H1 (cell line): ENCODE measurements around the gene GRAMD1B. TPM values are rescaled to one million over a fixed set of nuclear protein-coding genes. Genes with fewer than 3 reads are reported as not detected.

ENCODE experiments used
- CTCF ChIA-PET: fragments of 300-600 bp; sonication (Branson Sonifier 250); formaldehyde crosslinking; loops from one replicate; lab custom pipeline; 2021; ENCODE audit not compliant: partially characterized antibody; lab: Charles Lee
- POLR2A ChIA-PET: fragments of 300-600 bp; sonication (Branson Sonifier 250); formaldehyde crosslinking; loops from one replicate; lab custom pipeline; 2021; ENCODE audit warnings: inconsistent platforms; ENCODE audit not compliant: partially characterized antibody; lab: Charles Lee
- DNase-seq, 2 experiments: peaks; one replicate each; pipeline versions ENCODE4 v3.0.0 to v3.0.0-alpha.2; 2010 to 2022; ENCODE audit warnings: low spot score in 2 of 2, low read depth in 1 of 2, mixed read lengths in 1 of 2
- FAIRE-seq: peaks from 2 replicates; lab custom pipeline; 2011; peaks lifted over from hg19 to GRCh38; lab: Jason Lieb, UNC
- H2AFZ ChIP-seq: 2 replicates; pipeline ENCODE4 v1.8.1; 2012; ENCODE audit warnings: low read length, inconsistent platforms
- H2AK5ac ChIP-seq: 2 replicates; pipeline ENCODE4 v1.6.1; 2013; ENCODE audit warnings: low read depth, low read length
- H2BK120ac ChIP-seq: replicated peaks from 2 replicates; pipeline ENCODE3; 2013; ENCODE audit warnings: low read depth, low read length, inconsistent platforms
- H2BK12ac ChIP-seq: 2 replicates; pipeline ENCODE4 v1.6.1; 2013; ENCODE audit warnings: low read depth, low read length
- H2BK15ac ChIP-seq: 2 replicates; pipeline ENCODE4 v1.6.1; 2013; ENCODE audit warnings: low read length
- H2BK20ac ChIP-seq: 2 replicates; pipeline ENCODE4 v1.6.1; 2013; ENCODE audit warnings: low read length
- H2BK5ac ChIP-seq: 2 replicates; pipeline ENCODE4 v1.6.1; 2013; ENCODE audit warnings: low read depth, low read length
- H3K14ac ChIP-seq: 2 replicates; pipeline ENCODE4 v1.6.1; 2013; ENCODE audit warnings: inconsistent platforms; ENCODE audit not compliant: insufficient read length
- H3K18ac ChIP-seq: 2 replicates; pipeline ENCODE4 v1.6.1; 2013; ENCODE audit warnings: low read length; ENCODE audit errors: extremely low read depth
- H3K23ac ChIP-seq: 2 replicates; pipeline ENCODE4 v1.6.1; 2013; ENCODE audit warnings: inconsistent platforms; ENCODE audit not compliant: insufficient read length
- H3K23me2 ChIP-seq: 2 replicates; pipeline ENCODE4 v1.6.1; 2013; ENCODE audit warnings: low read depth, low read length
- H3K27ac ChIP-seq: 2 replicates; pipeline ENCODE4 v1.6.1; 2011; ENCODE audit warnings: low read depth, low read length, inconsistent platforms
- H3K27me3 ChIP-seq, 4 experiments: replicated peaks in 1 of 4; 1 replicate in 1 of 4; 2 replicates in 3 of 4; pipeline versions ENCODE4 v1.6.1 to v1.8.1; 2011 to 2013; ENCODE audit warnings: low read length in 3 of 4, mild to moderate bottlenecking in 3 of 4, inconsistent platforms in 2 of 4, mixed read lengths in 2 of 4, moderate library complexity in 1 of 4; ENCODE audit not compliant: control insufficient read depth in 3 of 4, insufficient read depth in 3 of 4; ENCODE audit errors: extremely low read depth in 1 of 4
- H3K36me3 ChIP-seq, 4 experiments: 2 replicates each; pipeline versions ENCODE4 v1.6.1 to v1.8.1; 2011 to 2013; ENCODE audit warnings: mild to moderate bottlenecking in 4 of 4, low read length in 3 of 4, moderate library complexity in 2 of 4, control low read depth in 1 of 4, inconsistent platforms in 1 of 4; ENCODE audit not compliant: insufficient read depth in 4 of 4, control insufficient read depth in 2 of 4
- H3K4ac ChIP-seq: replicated peaks from 2 replicates; pipeline ENCODE3; 2013; ENCODE audit warnings: low read length, low read depth, mixed read lengths, inconsistent platforms; ENCODE audit not compliant: insufficient read length
- H3K4me1 ChIP-seq, 4 experiments: replicated peaks in 1 of 4; 1 replicate in 1 of 4; 2 replicates in 3 of 4; pipeline versions ENCODE4 v1.6.1 to v1.8.1; 2011 to 2013; ENCODE audit warnings: low read length in 3 of 4, inconsistent platforms in 2 of 4, mixed read lengths in 1 of 4; ENCODE audit not compliant: insufficient read depth in 4 of 4, control insufficient read depth in 3 of 4
- H3K4me2 ChIP-seq, 2 experiments: 2 replicates each; pipeline versions ENCODE4 v1.6.1 to v1.8.1; 2011 to 2013; ENCODE audit warnings: low read depth in 2 of 2, low read length in 2 of 2, control low read depth in 1 of 2, inconsistent platforms in 1 of 2, mild to moderate bottlenecking in 1 of 2; ENCODE audit not compliant: insufficient read depth in 1 of 2
- H3K4me3 ChIP-seq, 4 experiments: fragments of 200-600, 300-600 bp in 1 of 4; sonication (generic), shearing (Covaris generic), sonication (Bioruptor Twin) in 1 of 4; 2 replicates each; pipeline versions ENCODE4 v1.5.1 to v1.8.1; 2011 to 2016; ENCODE audit warnings: low read length in 4 of 4, low read depth in 3 of 4, control low read depth in 2 of 4, inconsistent platforms in 2 of 4, mild to moderate bottlenecking in 2 of 4, mixed read lengths in 1 of 4, moderate library complexity in 1 of 4; ENCODE audit not compliant: insufficient read depth in 2 of 4; ENCODE audit errors: extremely low read depth in 1 of 4
- H3K56ac ChIP-seq: replicated peaks from 2 replicates; pipeline ENCODE3; 2013; ENCODE audit warnings: low read depth, mild to moderate bottlenecking, mixed read lengths, low read length, inconsistent platforms; ENCODE audit not compliant: insufficient read length
- H3K79me1 ChIP-seq: 2 replicates; pipeline ENCODE4 v1.6.1; 2013; ENCODE audit warnings: low read depth, low read length, control low read depth
- H3K79me2 ChIP-seq, 2 experiments: 2 replicates each; pipeline versions ENCODE4 v1.6.1 to v1.8.1; 2012 to 2013; ENCODE audit warnings: low read length in 2 of 2, mild to moderate bottlenecking in 2 of 2, inconsistent platforms in 1 of 2; ENCODE audit not compliant: insufficient read depth in 2 of 2, control insufficient read depth in 1 of 2
- H3K9ac ChIP-seq, 4 experiments: replicated peaks in 1 of 4; 1 replicate in 1 of 4; 2 replicates in 3 of 4; pipeline versions ENCODE4 v1.6.1 to v1.8.1; 2011 to 2013; ENCODE audit warnings: low read depth in 3 of 4, low read length in 3 of 4, control low read depth in 2 of 4, mild to moderate bottlenecking in 2 of 4, moderate library complexity in 2 of 4, inconsistent platforms in 1 of 4; ENCODE audit errors: extremely low read depth in 1 of 4
- H3K9me3 ChIP-seq, 2 experiments: 2 replicates each; pipeline versions ENCODE4 v1.6.1 to v1.8.1; 2012 to 2013; ENCODE audit warnings: mild to moderate bottlenecking in 2 of 2, moderate library complexity in 2 of 2, control low read depth in 1 of 2, inconsistent platforms in 1 of 2, low read depth in 1 of 2, low read length in 1 of 2, mixed read lengths in 1 of 2; ENCODE audit not compliant: insufficient read depth in 2 of 2
- H4K20me1 ChIP-seq, 2 experiments: replicated peaks in 1 of 2; 2 replicates each; pipeline versions ENCODE3 to v1.8.1; 2011 to 2013; ENCODE audit warnings: inconsistent platforms in 2 of 2, low read length in 2 of 2, mild to moderate bottlenecking in 1 of 2; ENCODE audit not compliant: insufficient read depth in 2 of 2, control insufficient read depth in 1 of 2
- H4K5ac ChIP-seq: 2 replicates; pipeline ENCODE4 v1.6.1; 2013; ENCODE audit warnings: low read length, low read depth, mixed read lengths, inconsistent platforms; ENCODE audit not compliant: insufficient read length
- H4K8ac ChIP-seq: 2 replicates; pipeline ENCODE4 v1.8.0; 2013; ENCODE audit warnings: mild to moderate bottlenecking, moderate library complexity, low read length, inconsistent platforms; ENCODE audit not compliant: insufficient read depth; ENCODE audit errors: extremely low read depth
- H4K91ac ChIP-seq: replicated peaks from 2 replicates; pipeline ENCODE3; 2013; ENCODE audit warnings: low read length, mixed read lengths, inconsistent platforms; ENCODE audit not compliant: insufficient read length
- ATF3 ChIP-seq: IDR thresholded peaks from 2 replicates; pipeline ENCODE4 v1.6.1; 2011; ENCODE audit warnings: low read depth, mild to moderate bottlenecking, low read length; ENCODE audit not compliant: insufficient read depth
- E2F6 ChIP-seq: IDR thresholded peaks from 2 replicates; pipeline ENCODE4 v1.6.1; 2012; ENCODE audit warnings: inconsistent platforms
- EGR1 ChIP-seq: IDR thresholded peaks from 2 replicates; pipeline ENCODE4 v1.6.1; 2011; ENCODE audit warnings: low read depth, low read length, borderline replicate concordance
- GABPA ChIP-seq: IDR thresholded peaks from 2 replicates; pipeline ENCODE4 v1.6.1; 2011; ENCODE audit warnings: mild to moderate bottlenecking, low read length, moderate library complexity, borderline replicate concordance; ENCODE audit not compliant: insufficient read depth
- GTF2F1 ChIP-seq: IDR thresholded peaks from 2 replicates; pipeline ENCODE4 v1.6.1; 2012; ENCODE audit warnings: low read depth, low read length, improper control_type of control experiment, borderline replicate concordance
- HDAC2 ChIP-seq, 2 experiments: fragments of 300-600 bp in 1 of 2; sonication (generic) in 1 of 2; IDR thresholded peaks; 2 replicates each; pipeline ENCODE4 v1.6.1; 2011 to 2012; ENCODE audit warnings: low read depth in 2 of 2, low read length in 2 of 2, mild to moderate bottlenecking in 2 of 2, moderate library complexity in 2 of 2, borderline replicate concordance in 1 of 2, inconsistent platforms in 1 of 2
- KDM1A ChIP-seq: fragments of 200-600, 300-600 bp; sonication (generic); IDR thresholded peaks from 2 replicates; pipeline ENCODE4 v1.7.1; 2016; ENCODE audit warnings: mild to moderate bottlenecking, low read length, borderline replicate concordance
- SP2 ChIP-seq: IDR thresholded peaks from 2 replicates; pipeline ENCODE4 v1.6.1; 2012; ENCODE audit warnings: mild to moderate bottlenecking, low read length, inconsistent platforms
- TBP ChIP-seq: IDR thresholded peaks from 2 replicates; pipeline ENCODE4 v1.6.1; 2011; ENCODE audit warnings: low read depth, low read length, improper control_type of control experiment
- YY1 ChIP-seq: IDR thresholded peaks from 2 replicates; pipeline ENCODE4 v1.6.1; 2011; ENCODE audit warnings: low read depth, mild to moderate bottlenecking, low read length
- WGBS, 2 experiments: shearing (Covaris generic) in 1 of 2; methylation state at CpG; one replicate each; pipeline versions ENCODE4 v1.1.6 to v1.1.7; 2013 to 2015; ENCODE audit warnings: low lambda C conversion rate in 2 of 2, mixed read lengths in 2 of 2, inconsistent platforms in 1 of 2, low coverage in 1 of 2, missing lambda C conversion rate in 1 of 2; ENCODE audit not compliant: insufficient replicate concordance in 2 of 2, insufficient coverage in 1 of 2, insufficient read length in 1 of 2; ENCODE audit errors: extremely low coverage in 1 of 2, missing lambda C conversion rate in 1 of 2; 5-methylcytosine and 5-hydroxymethylcytosine counted together
- polyA plus RNA-seq, 7 experiments: library from polyadenylated mRNA; depleted of rRNA in 3 of 7; stranded (reverse) in 5 of 7; unstranded in 2 of 7; fragments of >200 nt in 5 of 7; fragments of 200-250 nt in 2 of 7; gene quantifications; 1 replicate in 5 of 7; 2 replicates in 1 of 7; 4 replicates in 1 of 7; pipeline versions ENCODE4 v1.2.1 to v1.2.3, GENCODE V29; 2011 to 2013; ENCODE audit warnings: missing spikeins in 2 of 7, mixed read lengths in 2 of 7
- total RNA-seq: library from RNA; stranded (reverse); fragmentation: NEBNext Ultra II Directional; extraction: Animal tissue kit (Norgen Biotek cat#: 25700); gene quantifications from 2 replicates; pipeline ENCODE4 v1.2.1, GENCODE V29; 2021

Gene GRAMD1B
- total and polyA plus RNA-seq, 2 of the 8 experiments (the other 6 are each of a cell fraction or from before 2014, with no cell fraction given), result 10.1 to 21.2 TPM

- no peak overlapping the region for H2BK15ac ChIP-seq
- no peak overlapping the region for H3K4me2 ChIP-seq
- TF ChIP-seq HDAC2 (IDR thresholded peaks at IDR 0.05; ENCODE audit: borderline replicate concordance in 1 of 2, low read depth in 2 of 2, low read length in 2 of 2), result no peak
- TF ChIP-seq GABPA, result no peak
- TF ChIP-seq SP2, result no peak
- TF ChIP-seq YY1, result no peak
- TF ChIP-seq GTF2F1, result no peak
- no peak for TF ChIP-seq E2F6
- TF ChIP-seq KDM1A, result no peak
- TF ChIP-seq EGR1, result no peak
- no peak for TF ChIP-seq TBP
- no peak for TF ChIP-seq ATF3
Observed at GRCh38 chr11:123672568-123672967, 242.5 kb downstream of the GRAMD1B start.

More at GRCh38 chr11:123672568-123672967, 242.5 kb downstream of the GRAMD1B start:
- Histone ChIP-seq H2BK5ac (no peak overlapping the region), H4K20me1 (no peaks in the 10 kb centered on the region), H3K23me2 (no peaks in the 10 kb centered on the region), H4K8ac (no peak overlapping the region), H3K36me3 (no peaks in the 10 kb centered on the region), H2BK12ac (no peak overlapping the region), H4K91ac (no peak overlapping the region), H4K5ac (no peak overlapping the region), H2BK20ac (no peak overlapping the region), H3K9ac (no peak overlapping the region), H3K79me2 (no peaks in the 10 kb centered on the region), H3K79me1 (no peaks in the 10 kb centered on the region), H2AFZ (no peak overlapping the region), H2AK5ac (no peak overlapping the region), H3K14ac (no peak overlapping the region), H3K4ac (no peak overlapping the region), H3K9me3 (no peaks in the 10 kb centered on the region), H3K27me3 (no peaks in the 10 kb centered on the region; a peak in 1 of 7 replicates), H3K4me1 (peaks cover 0 to 5% (median under 1%) of the 10 kb centered on the region in 4 experiments; a peak in 2 of 7 replicates), H3K4me3 (no peak overlapping the region), H3K18ac (no peak overlapping the region), H3K23ac (no peak overlapping the region), H2BK120ac (no peak overlapping the region), H3K56ac (no peak overlapping the region), H3K27ac (no peak overlapping the region)
- DNase-seq (no peak), FAIRE-seq (no peak)
- ChIA-PET CTCF (interaction anchor here (0.8 to 4.3 kb wide), 5 partner anchors 8 to 35 kb away, joined by 3 to 18 read pairs (median 6); no protein-coding TSS in a partner anchor), POLR2A (interaction anchor here (1.1 kb wide), 1 partner anchor 72 kb away, joined by 3 read pairs; no protein-coding TSS in a partner anchor)
- WGBS, 2 experiments, result 92% methylated on average over 5 of the region's 5 CpGs; no CpG with 5 or more reads in 1 of the 2 experiments
